Choroid plexus epithelial cell (primary cell): ENCODE results near the gene STXBP5.

Experiments
- DNase-seq: peaks from one replicate; pipeline ENCODE4 v3.0.0-alpha.2; 2010; ENCODE audit warnings: low read depth
- H3K4me3 ChIP-seq: 2 replicates; pipeline ENCODE4 v1.5.1; 2011; ENCODE audit warnings: low read depth, mild to moderate bottlenecking, control low read depth, low read length, moderate library complexity
- TF ChIP-seq, protein P1 (sequence below): conservative IDR thresholded peaks from 2 replicates; pipeline ENCODE4 v1.5.1; 2011; ENCODE audit warnings: low read depth, mild to moderate bottlenecking, control low read depth, inconsistent platforms, low read length, moderate library complexity

STXBP5 gene

DNA sequence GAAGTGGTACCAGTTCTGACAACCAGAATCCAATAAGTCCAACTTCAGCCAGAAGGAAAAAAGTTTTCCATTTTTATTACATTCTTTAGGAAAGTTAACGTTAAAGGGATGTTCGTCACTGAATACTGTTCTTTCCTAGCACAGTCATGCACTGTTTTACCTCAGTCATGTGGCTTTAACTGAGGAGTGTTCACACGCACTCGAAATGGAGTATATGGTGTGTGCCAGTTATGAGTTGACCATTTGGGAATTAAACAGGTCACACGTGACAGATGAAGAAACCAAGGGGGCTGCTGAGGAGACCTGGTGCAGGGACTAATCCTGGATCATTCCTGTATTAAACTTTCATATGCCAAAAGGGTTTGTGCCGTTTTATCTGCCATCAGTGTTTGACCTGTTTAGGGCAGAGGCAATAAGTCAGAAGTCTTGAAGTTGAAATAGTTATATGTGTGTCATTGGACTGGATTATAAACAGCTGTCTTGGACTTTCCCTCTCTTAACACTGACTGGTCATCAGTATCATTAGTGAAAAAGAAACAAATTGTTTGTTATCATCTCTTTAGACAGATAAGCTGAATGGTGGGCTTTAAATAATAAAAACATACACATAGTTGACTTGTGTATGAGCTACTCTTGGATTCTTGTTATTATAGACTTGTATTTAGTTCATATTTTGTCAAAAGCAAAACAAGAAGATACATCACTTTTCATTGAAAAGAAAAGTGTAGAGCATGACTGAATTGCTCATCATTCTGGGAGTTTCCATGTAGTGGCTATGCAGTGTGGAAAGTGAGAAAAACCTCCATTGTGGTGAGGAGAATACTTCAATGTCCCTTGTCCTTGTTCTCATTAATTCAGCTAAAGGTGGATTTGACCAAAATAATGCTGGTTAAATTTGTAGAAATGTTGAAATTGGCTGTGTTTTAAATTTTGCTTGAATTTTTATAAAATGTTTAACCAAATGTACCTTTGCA is 180.8 kb downstream of the STXBP5 start:
- no peak for DNase-seq
- no peak overlapping the region for H3K4me3 ChIP-seq
- TF ChIP-seq, protein P1, sequence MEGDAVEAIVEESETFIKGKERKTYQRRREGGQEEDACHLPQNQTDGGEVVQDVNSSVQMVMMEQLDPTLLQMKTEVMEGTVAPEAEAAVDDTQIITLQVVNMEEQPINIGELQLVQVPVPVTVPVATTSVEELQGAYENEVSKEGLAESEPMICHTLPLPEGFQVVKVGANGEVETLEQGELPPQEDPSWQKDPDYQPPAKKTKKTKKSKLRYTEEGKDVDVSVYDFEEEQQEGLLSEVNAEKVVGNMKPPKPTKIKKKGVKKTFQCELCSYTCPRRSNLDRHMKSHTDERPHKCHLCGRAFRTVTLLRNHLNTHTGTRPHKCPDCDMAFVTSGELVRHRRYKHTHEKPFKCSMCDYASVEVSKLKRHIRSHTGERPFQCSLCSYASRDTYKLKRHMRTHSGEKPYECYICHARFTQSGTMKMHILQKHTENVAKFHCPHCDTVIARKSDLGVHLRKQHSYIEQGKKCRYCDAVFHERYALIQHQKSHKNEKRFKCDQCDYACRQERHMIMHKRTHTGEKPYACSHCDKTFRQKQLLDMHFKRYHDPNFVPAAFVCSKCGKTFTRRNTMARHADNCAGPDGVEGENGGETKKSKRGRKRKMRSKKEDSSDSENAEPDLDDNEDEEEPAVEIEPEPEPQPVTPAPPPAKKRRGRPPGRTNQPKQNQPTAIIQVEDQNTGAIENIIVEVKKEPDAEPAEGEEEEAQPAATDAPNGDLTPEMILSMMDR: no peak

DNA sequence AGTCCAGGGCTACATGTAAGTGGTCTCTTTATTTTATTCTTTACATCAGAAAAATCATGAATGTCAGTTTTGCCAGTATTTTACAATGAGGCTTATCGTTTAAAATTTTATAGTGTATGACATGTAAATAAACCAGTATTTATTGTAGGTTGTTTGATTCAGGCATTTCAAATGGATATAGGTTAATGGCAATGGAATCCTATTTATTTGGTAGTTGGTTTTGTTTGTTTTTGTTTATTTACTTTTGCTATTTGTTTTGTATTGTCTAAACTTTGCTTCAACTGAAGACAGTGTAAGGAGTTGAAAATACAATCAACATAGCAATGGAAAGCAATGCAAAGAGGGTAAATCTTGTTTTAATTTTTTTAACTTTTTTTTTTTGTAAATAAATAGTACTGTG is 185.2 kb downstream of the STXBP5 start:
- H3K4me3 ChIP-seq: no peak overlapping the region
- no peak for DNase-seq
- TF ChIP-seq, protein P1: no peak

DNA sequence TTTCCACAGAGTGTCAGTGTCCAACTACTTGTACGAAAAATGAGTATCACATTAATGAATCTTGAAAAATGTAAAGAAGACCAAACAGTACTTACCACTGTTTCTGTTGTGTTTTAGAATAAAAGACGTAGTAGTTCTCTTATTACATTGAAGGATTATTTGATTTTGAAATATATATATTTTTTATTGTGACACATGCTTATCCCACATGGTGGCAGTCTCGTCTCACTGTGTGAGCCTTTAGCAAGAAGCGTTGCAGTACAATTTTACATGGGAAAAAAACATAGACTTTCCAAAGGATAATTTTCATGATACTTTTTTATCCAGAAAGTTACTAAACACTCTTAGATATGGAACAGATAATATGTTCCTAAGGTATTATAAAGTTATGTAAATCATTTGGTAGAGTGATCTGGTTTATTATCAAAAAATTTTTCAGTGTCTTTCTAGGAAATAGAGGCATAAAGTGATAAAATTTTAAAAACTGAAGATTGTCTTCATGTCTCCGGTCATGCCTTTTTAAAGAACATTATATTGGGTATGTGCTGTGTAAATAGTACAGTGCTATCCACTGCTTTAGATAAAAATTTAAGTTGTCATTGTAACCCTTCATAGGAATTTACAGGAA is 186.8 kb downstream of the STXBP5 start:
- peak; percentile 64 for DNase-seq
- TF ChIP-seq, protein P1: peak; percentile 53
- H3K4me3 ChIP-seq: no peak overlapping the region

DNA sequence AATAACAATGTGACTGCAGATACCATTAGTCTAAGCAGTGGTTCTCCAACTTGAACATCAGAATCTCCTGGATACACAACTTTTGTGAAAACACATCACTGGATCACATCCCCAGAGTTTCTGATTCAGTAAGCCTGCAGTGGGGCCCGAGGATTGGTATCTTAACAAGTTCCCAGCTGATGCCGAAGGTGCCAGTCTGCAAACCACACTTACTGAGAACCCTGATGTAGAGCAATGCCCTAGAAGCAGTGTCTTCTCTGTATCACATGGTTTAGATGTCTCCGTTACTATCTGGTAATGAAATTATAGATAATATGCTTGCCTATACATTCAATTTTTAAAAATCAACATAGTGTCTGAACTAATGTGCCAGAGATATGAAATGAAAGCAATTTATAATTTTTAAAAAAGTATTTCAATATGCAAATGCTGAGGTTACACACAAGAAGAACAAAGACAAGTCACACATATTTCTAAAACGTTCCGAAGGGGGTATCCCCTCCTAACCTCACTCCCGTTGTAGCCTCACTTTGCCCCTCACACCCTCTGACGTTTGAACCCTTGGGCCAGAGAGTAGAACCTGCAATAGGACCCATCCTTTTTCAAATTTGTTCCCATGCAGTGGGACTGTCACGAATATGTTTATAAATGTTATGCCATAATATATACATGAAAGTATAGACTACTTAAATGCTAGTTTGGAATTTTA is 188.9 kb downstream of the STXBP5 start:
- TF ChIP-seq, protein P1: no peak
- no peak overlapping the region for H3K4me3 ChIP-seq
- DNase-seq: no peak

DNA sequence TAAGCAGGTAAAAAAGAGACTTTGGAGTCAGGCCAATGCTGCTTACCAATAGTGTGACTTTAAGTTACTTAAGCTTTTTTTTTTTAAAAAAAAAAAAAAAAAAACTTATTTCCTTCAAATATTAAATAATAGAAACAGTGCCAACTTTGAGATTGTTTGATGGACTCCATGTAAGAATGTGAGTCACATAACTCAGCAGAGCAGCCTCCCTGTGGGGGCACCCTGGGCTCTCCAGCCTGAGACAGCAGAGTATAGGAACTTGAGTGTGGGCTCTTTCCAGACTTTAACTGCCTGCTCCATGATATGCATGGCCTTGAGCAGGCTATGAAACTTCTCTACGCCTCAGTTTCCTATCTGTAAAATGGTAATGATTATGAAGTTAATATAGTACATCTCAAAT is 190.9 kb downstream of the STXBP5 start:
- TF ChIP-seq, protein P1: no peak
- no peak overlapping the region for H3K4me3 ChIP-seq
- peak; percentile 57 for DNase-seq

DNA sequence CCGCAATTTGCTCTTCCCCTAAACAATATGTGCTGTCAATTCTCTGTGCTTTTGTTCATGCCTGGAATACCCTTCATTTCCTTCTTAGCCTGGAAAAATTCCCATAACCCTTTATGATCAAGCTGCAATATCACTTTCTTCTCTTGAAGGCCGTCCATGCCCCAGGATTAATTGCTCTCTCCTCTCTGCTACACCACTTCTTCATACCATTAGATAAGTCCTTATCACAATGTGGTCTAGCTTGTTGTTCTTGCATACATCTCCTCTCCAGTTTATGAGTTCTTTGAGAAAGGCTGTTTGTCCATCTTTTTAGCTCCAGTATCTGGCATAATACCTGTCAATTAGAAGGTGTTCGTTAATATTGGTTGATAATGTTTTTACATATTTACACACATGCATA is 193.1 kb downstream of the STXBP5 start:
- no peak overlapping the region for H3K4me3 ChIP-seq
- TF ChIP-seq, protein P1: no peak
- no peak for DNase-seq
